OCI-LY7 (cell line): ENCODE data around the gene IL5RA. TPM values are rescaled to one million over a fixed set of nuclear protein-coding genes. Genes with fewer than 3 reads are reported as not detected.

Experiments
- Bru-seq: library from RNA; stranded (reverse); fragments of 400-500 nt; gene quantifications from one replicate; lab custom pipeline; 2021; lab: Mats Ljungman, UMichigan
- BruChase-seq, 2 experiments: library from RNA; stranded (reverse); fragments of 400-500 nt; gene quantifications; one replicate each; lab custom pipeline; 2021; lab: Mats Ljungman, UMichigan
- BruUV-seq: library from RNA; stranded (reverse); fragments of 400-500 nt; replicated peaks from 2 replicates; lab custom pipeline; 2021; lab: Mats Ljungman, UMichigan
- CTCF ChIA-PET: fragments of 300-600 bp; sonication (Branson Sonifier 250); formaldehyde crosslinking; loops from one replicate; lab custom pipeline; 2022; ENCODE audit warnings: antibody characterized with exemption; ENCODE audit not compliant: unreplicated experiment; lab: Charles Lee
- POLR2A ChIA-PET: fragments of 300-600 bp; sonication (Branson Sonifier 250); formaldehyde crosslinking; loops from one replicate; lab custom pipeline; 2022; ENCODE audit warnings: antibody characterized with exemption; lab: Charles Lee
- DNase-seq: peaks from one replicate; pipeline ENCODE4 v3.0.0-alpha.2; 2015; ENCODE audit warnings: low spot score
- H2AFZ ChIP-seq: fragments of 200-600 bp; sonication (generic), shearing (Covaris generic); 2 replicates; pipeline ENCODE4 v1.6.1; 2014; ENCODE audit warnings: mild to moderate bottlenecking, antibody characterized with exemption, low read length, moderate library complexity
- H3K27ac ChIP-seq: fragments of 200-600 bp; sonication (generic); 2 replicates; pipeline ENCODE4 v1.5.1; 2014; ENCODE audit warnings: mixed run types, low read depth, mild to moderate bottlenecking, moderate library complexity, low read length, inconsistent platforms; ENCODE audit not compliant: poor library complexity, severe bottlenecking
- H3K36me3 ChIP-seq: fragments of 200-600 bp; sonication (generic); 2 replicates; pipeline ENCODE4 v1.6.1; 2014; ENCODE audit warnings: mild to moderate bottlenecking, antibody characterized with exemption, low read length, moderate library complexity, mixed read lengths; ENCODE audit not compliant: insufficient read depth
- H3K4me1 ChIP-seq: fragments of 200-600 bp; sonication (generic); 2 replicates; pipeline ENCODE4 v1.5.1; 2014; ENCODE audit warnings: mild to moderate bottlenecking, low read length; ENCODE audit not compliant: insufficient read depth, poor library complexity, severe bottlenecking
- H3K4me2 ChIP-seq: fragments of 200-600 bp; sonication (generic); 2 replicates; pipeline ENCODE4 v1.6.1; 2014; ENCODE audit warnings: mild to moderate bottlenecking, low read length
- H3K4me3 ChIP-seq: fragments of 200-600 bp; sonication (generic); 2 replicates; pipeline ENCODE4 v1.5.1; 2014; ENCODE audit warnings: mild to moderate bottlenecking, low read depth, low read length; ENCODE audit not compliant: poor library complexity, severe bottlenecking
- H3K79me2 ChIP-seq: fragments of 200-600 bp; sonication (generic); 2 replicates; pipeline ENCODE4 v1.6.1; 2016; ENCODE audit warnings: low read depth, mild to moderate bottlenecking, low read length, moderate library complexity, mixed read lengths; ENCODE audit not compliant: insufficient read depth
- H3K9me2 ChIP-seq: fragments of 200-600 bp; sonication (generic); 2 replicates; pipeline ENCODE4 v1.6.1; 2016; ENCODE audit warnings: mild to moderate bottlenecking, low read length, mixed read lengths; ENCODE audit not compliant: insufficient read depth
- H3K9me3 ChIP-seq: fragments of 200-600 bp; sonication (generic); 2 replicates; pipeline ENCODE4 v1.6.1; 2014; ENCODE audit warnings: mild to moderate bottlenecking, mixed run types, low read length, mixed read lengths
- H4K20me1 ChIP-seq: fragments of 200-600 bp; sonication (generic); 2 replicates; pipeline ENCODE4 v1.6.1; 2014; ENCODE audit warnings: mild to moderate bottlenecking, antibody characterized with exemption, low read length, moderate library complexity, mixed read lengths; ENCODE audit not compliant: insufficient read depth
- EZH2phosphoT487 ChIP-seq: fragments of 200-600 bp; sonication (generic); IDR thresholded peaks from 2 replicates; pipeline ENCODE4 v1.6.1; 2018; ENCODE audit warnings: low read depth, borderline replicate concordance, mild to moderate bottlenecking, mixed run types, antibody characterized with exemption, low read length, moderate library complexity, mixed read lengths
- intact Hi-C: fragments of 100-400 bp; cut with micrococcal nuclease; formaldehyde crosslinking; loops from one replicate; pipeline ENCODE4 v1.10.0; 2022; ENCODE audit not compliant: unreplicated experiment
- long read RNA-seq: library from polyadenylated mRNA; stranded (forward); transcript quantifications from one replicate; pipeline ENCODE4 v2.0.0, GENCODE V29; 2022
- total RNA-seq, 2 experiments: library from RNA; depleted of rRNA in 1 of 2; stranded (reverse); fragments of >200 nt in 1 of 2; shearing (Covaris generic) in 1 of 2; gene quantifications; 2 replicates each; pipeline ENCODE4 v1.2.3, GENCODE V29; 2014 to 2022
- TF ChIP-seq, protein P1 (sequence below): fragments of 200-600 bp; sonication (generic); conservative IDR thresholded peaks from 2 replicates; pipeline ENCODE4 v1.5.1; 2014; ENCODE audit warnings: mild to moderate bottlenecking, antibody characterized with exemption, low read length, moderate library complexity, mixed read lengths

The IL5RA gene, protein sequence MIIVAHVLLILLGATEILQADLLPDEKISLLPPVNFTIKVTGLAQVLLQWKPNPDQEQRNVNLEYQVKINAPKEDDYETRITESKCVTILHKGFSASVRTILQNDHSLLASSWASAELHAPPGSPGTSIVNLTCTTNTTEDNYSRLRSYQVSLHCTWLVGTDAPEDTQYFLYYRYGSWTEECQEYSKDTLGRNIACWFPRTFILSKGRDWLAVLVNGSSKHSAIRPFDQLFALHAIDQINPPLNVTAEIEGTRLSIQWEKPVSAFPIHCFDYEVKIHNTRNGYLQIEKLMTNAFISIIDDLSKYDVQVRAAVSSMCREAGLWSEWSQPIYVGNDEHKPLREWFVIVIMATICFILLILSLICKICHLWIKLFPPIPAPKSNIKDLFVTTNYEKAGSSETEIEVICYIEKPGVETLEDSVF
- not detected in 2 replicates for total RNA-seq (2014; rRNA removed; shearing (Covaris generic))
- total RNA-seq (2022) = not detected in 2 replicates
- Bru-seq, nascent RNA = not detected
- BruChase-seq, experiment 1, labeled RNA remaining after a 6-hour chase = not detected
- BruChase-seq, experiment 2, labeled RNA remaining after a 2-hour chase = percentile 3 among the genes with signal in this experiment
- long read RNA-seq, partial matches to known transcripts = 0 of 1 reads
- long read RNA-seq, other reads (novel, unspliced or antisense) = 1 of 1 reads

DNA sequence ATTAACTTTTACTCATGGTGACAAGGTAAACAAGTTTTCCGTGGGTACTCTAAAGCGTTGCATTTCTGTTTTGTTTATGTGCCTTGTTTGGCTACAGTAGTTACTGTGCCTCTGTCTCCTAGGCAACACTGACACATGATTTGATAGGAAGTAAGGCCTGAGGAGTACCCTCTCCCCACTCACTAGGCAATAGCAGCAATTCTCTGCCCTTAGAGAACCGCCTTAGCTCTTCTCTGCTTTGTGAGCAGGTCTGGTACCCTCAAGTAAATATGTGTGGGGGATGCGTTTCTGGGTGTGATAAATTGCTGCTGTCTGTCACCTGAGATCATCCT, at the start of gene IL5RA:
TSS of gene IL5RA (minus strand) at position 76 of the 332 bp plus-strand sequence. CDS start 5,390 bp downstream, outside the sequence.
- H2AFZ ChIP-seq = no peak within 1 kb of the TSS
- H3K79me2 ChIP-seq = no peaks in the 10 kb centered on the region
- intact Hi-C loops = no loop called here
- no peak within 1 kb of the TSS for H3K4me2 ChIP-seq
- no peak for DNase-seq
- H3K36me3 ChIP-seq = no peaks in the 10 kb centered on the region
- BruUV-seq = no TSS peak
- H3K27ac ChIP-seq = no peak within 1 kb of the TSS
- H3K4me1 ChIP-seq = no peaks in the 10 kb centered on the region
- no peak within 1 kb of the TSS for H3K4me3 ChIP-seq
- H4K20me1 ChIP-seq = no peaks in the 10 kb centered on the region
- no peaks in the 10 kb centered on the region; the same call in 1 of the 2 replicates for H3K9me2 ChIP-seq
- no peaks in the 10 kb centered on the region for H3K9me3 ChIP-seq
- ChIA-PET CTCF (interaction anchor here (0.6 kb wide), 1 partner anchor 15 kb away, joined by 3 read pairs; no protein-coding TSS in a partner anchor), POLR2A (no interaction called here)
- TF ChIP-seq, protein P1, sequence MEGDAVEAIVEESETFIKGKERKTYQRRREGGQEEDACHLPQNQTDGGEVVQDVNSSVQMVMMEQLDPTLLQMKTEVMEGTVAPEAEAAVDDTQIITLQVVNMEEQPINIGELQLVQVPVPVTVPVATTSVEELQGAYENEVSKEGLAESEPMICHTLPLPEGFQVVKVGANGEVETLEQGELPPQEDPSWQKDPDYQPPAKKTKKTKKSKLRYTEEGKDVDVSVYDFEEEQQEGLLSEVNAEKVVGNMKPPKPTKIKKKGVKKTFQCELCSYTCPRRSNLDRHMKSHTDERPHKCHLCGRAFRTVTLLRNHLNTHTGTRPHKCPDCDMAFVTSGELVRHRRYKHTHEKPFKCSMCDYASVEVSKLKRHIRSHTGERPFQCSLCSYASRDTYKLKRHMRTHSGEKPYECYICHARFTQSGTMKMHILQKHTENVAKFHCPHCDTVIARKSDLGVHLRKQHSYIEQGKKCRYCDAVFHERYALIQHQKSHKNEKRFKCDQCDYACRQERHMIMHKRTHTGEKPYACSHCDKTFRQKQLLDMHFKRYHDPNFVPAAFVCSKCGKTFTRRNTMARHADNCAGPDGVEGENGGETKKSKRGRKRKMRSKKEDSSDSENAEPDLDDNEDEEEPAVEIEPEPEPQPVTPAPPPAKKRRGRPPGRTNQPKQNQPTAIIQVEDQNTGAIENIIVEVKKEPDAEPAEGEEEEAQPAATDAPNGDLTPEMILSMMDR = no peak
- no peak for TF ChIP-seq EZH2phosphoT487

DNA sequence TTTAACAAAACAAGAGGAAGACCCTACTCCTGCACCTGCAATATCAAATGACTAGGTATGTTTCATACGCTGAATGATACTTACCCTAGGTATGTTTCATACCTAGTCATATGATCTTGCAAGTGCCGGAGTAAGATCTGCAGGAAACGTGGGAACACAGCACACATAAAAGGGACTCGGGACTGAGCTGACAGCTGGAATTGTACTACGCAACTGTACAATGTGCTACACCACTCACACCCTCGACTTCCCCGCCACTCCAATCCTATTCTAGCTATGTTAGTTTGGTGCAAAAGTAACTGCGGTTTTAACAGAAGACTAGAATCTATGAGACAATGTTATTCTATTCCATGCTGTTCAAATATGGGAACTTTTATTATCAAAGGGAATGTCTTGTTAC, 47.3 kb upstream of the IL5RA start:
- Histone ChIP-seq H3K27ac (no peak overlapping the region), H3K4me1 (no peaks in the 10 kb centered on the region), H3K36me3 (peaks cover 88% of the 10 kb centered on the region), H3K4me2 (no peak overlapping the region), H3K79me2 (no peaks in the 10 kb centered on the region), H3K9me2 (no peaks in the 10 kb centered on the region), H2AFZ (no peak overlapping the region), H3K9me3 (no peaks in the 10 kb centered on the region), H4K20me1 (no peaks in the 10 kb centered on the region), H3K4me3 (no peak overlapping the region)
- BruUV-seq = no TSS peak
- ChIA-PET POLR2A (interaction anchor here (0.9 to 1.1 kb wide), 2 partner anchors 20 to 69 kb away, joined by 3 read pairs; no protein-coding TSS in a partner anchor), CTCF (no interaction called here)
- no peak for TF ChIP-seq EZH2phosphoT487
- TF ChIP-seq, protein P1 = no peak
- DNase-seq = no peak
- intact Hi-C loops = no loop called here
